ENCODE data around the gene CRBN.

DNA sequence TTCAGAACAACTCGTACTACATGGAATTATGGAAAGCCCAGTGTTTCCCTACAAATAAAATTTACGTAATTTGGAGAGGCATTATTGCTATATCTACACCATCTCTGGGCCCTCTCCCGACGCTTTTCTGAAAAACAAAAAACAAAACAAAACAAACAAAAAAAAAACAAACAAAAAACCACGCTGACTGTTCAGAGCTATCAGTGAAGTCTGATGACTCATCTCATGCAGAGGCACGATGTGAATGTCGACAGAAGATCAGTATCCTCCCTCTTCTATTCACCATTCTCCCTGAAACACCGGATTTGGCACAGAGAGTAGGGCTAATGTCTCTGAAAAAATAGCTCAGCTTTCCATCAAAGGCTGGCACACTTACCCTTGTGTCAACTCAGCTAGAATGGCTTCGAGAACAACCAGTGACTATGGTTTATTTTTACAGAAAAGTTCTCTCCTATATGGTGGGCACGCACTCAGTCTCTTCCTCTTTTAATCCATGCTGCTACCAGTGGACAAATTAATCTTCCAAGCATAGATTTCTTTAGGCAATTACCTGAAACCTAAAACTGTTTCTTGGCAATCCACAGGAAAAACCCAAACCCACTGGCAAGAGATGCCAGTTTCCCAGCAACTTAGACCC lies 1.5 kb downstream of the CRBN start:
- TF ChIP-seq, protein P1, sequence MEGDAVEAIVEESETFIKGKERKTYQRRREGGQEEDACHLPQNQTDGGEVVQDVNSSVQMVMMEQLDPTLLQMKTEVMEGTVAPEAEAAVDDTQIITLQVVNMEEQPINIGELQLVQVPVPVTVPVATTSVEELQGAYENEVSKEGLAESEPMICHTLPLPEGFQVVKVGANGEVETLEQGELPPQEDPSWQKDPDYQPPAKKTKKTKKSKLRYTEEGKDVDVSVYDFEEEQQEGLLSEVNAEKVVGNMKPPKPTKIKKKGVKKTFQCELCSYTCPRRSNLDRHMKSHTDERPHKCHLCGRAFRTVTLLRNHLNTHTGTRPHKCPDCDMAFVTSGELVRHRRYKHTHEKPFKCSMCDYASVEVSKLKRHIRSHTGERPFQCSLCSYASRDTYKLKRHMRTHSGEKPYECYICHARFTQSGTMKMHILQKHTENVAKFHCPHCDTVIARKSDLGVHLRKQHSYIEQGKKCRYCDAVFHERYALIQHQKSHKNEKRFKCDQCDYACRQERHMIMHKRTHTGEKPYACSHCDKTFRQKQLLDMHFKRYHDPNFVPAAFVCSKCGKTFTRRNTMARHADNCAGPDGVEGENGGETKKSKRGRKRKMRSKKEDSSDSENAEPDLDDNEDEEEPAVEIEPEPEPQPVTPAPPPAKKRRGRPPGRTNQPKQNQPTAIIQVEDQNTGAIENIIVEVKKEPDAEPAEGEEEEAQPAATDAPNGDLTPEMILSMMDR (IDR thresholded peaks at IDR 0.05) = no peak
- TF ChIP-seq POLR2AphosphoS5 (IDR thresholded peaks at IDR 0.05) (no peak), POLR2A (IDR thresholded peaks at IDR 0.05) (no peak)
